ENCODE results near the gene RPN1. TPM values are rescaled to one million over a fixed set of nuclear protein-coding genes. Genes with fewer than 3 reads are reported as not detected.

The RPN1 gene
- total and polyA plus RNA-seq, 2 of the 13 experiments (the other 11 are each of a cell fraction or from before 2014, with no cell fraction given) = 290 to 342 TPM

- TF ChIP-seq ZNF569 (CRISPR knock-in tag; IDR thresholded peaks at IDR 0.05; ENCODE audit: borderline replicate concordance) (no peak), ZBTB46 (CRISPR knock-in tag; IDR thresholded peaks at IDR 0.05; ENCODE audit: borderline replicate concordance) (0 out of 2 replicates have a peak, but pooled peaks have one; percentile 75), ZNF883 (CRISPR knock-in tag; IDR thresholded peaks at IDR 0.05; ENCODE audit: not compliant biosample characterization) (peak; percentile 90), LCORL (IDR thresholded peaks at IDR 0.05) (no peak), LCORL (CRISPR knock-in tag; IDR thresholded peaks at IDR 0.05) (peak; percentile 86), KAT7 (CRISPR knock-in tag; IDR thresholded peaks at IDR 0.05; ENCODE audit: borderline replicate concordance) (peak; percentile 95), ZFAT (CRISPR knock-in tag; conservative IDR thresholded peaks at IDR 0.05) (no peak), ZNF709 (CRISPR knock-in tag; IDR thresholded peaks at IDR 0.05) (peak; percentile 81; the same call in 1 of the 2 replicates), ZNF670 (CRISPR knock-in tag; IDR thresholded peaks at IDR 0.05; ENCODE audit: borderline replicate concordance) (peak; percentile 97), E2F1 (CRISPR knock-in tag; IDR thresholded peaks at IDR 0.05) (no peak; the same call in 1 of the 2 replicates), SNAI1 (CRISPR knock-in tag; IDR thresholded peaks at IDR 0.05; ENCODE audit: borderline replicate concordance) (no peak), ZKSCAN5 (CRISPR knock-in tag; IDR thresholded peaks at IDR 0.05) (no peak; the same call in 1 of the 2 replicates), SSRP1 (CRISPR knock-in tag; IDR thresholded peaks at IDR 0.05) (no peak), JUND (CRISPR knock-in tag; IDR thresholded peaks at IDR 0.05) (no peak), TOPORS (CRISPR knock-in tag; IDR thresholded peaks at IDR 0.05) (peak; percentile 90), HNF1B (CRISPR knock-in tag; IDR thresholded peaks at IDR 0.05) (peak; percentile 98), ZNF160 (CRISPR knock-in tag; IDR thresholded peaks at IDR 0.05) (peak; percentile 78; the same call in 1 of the 2 replicates), GZF1 (CRISPR knock-in tag; IDR thresholded peaks at IDR 0.05) (no peak)
- TF ChIP-seq, protein P1, sequence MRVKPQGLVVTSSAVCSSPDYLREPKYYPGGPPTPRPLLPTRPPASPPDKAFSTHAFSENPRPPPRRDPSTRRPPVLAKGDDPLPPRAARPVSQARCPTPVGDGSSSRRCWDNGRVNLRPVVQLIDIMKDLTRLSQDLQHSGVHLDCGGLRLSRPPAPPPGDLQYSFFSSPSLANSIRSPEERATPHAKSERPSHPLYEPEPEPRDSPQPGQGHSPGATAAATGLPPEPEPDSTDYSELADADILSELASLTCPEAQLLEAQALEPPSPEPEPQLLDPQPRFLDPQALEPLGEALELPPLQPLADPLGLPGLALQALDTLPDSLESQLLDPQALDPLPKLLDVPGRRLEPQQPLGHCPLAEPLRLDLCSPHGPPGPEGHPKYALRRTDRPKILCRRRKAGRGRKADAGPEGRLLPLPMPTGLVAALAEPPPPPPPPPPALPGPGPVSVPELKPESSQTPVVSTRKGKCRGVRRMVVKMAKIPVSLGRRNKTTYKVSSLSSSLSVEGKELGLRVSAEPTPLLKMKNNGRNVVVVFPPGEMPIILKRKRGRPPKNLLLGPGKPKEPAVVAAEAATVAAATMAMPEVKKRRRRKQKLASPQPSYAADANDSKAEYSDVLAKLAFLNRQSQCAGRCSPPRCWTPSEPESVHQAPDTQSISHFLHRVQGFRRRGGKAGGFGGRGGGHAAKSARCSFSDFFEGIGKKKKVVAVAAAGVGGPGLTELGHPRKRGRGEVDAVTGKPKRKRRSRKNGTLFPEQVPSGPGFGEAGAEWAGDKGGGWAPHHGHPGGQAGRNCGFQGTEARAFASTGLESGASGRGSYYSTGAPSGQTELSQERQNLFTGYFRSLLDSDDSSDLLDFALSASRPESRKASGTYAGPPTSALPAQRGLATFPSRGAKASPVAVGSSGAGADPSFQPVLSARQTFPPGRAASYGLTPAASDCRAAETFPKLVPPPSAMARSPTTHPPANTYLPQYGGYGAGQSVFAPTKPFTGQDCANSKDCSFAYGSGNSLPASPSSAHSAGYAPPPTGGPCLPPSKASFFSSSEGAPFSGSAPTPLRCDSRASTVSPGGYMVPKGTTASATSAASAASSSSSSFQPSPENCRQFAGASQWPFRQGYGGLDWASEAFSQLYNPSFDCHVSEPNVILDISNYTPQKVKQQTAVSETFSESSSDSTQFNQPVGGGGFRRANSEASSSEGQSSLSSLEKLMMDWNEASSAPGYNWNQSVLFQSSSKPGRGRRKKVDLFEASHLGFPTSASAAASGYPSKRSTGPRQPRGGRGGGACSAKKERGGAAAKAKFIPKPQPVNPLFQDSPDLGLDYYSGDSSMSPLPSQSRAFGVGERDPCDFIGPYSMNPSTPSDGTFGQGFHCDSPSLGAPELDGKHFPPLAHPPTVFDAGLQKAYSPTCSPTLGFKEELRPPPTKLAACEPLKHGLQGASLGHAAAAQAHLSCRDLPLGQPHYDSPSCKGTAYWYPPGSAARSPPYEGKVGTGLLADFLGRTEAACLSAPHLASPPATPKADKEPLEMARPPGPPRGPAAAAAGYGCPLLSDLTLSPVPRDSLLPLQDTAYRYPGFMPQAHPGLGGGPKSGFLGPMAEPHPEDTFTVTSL (CRISPR knock-in tag; IDR thresholded peaks at IDR 0.05; ENCODE audit: borderline replicate concordance) = peak; percentile 73
These were observed 30.2 kb upstream of the RPN1 start (continued) for GRCh38 chr3:128680603-128681368.

Measured in HepG2 (cell line).